Stimulated activated CD4-positive, alpha-beta T cell treated with anti-CD3 and anti-CD28 coated beads, Interleukin-4, amount 100 ng/mL, for 4 hours (primary cell): ENCODE data around the gene FHAD1.
"Not testable (repeated sequence)": the region's sequence is repeated elsewhere in the genome, so short reads cannot be mapped to it uniquely, and the experiment has no call there.

Experiments
- DNase-seq, 2 experiments: peaks; one replicate each; pipeline ENCODE4 v3.0.0-alpha.2; 2020

The FHAD1 gene

GRCh38 chr1:15424146-15424667 is 177.2 kb downstream of the FHAD1 start:
- DNase-seq: no peak

GRCh38 chr1:15424981-15425380 is 178.0 kb downstream of the FHAD1 start:
- no peak for DNase-seq

GRCh38 chr1:15425521-15425920 is 178.5 kb downstream of the FHAD1 start:
- no peak for DNase-seq

GRCh38 chr1:15425958-15426357 is 178.9 kb downstream of the FHAD1 start:
- DNase-seq: no peak

GRCh38 chr1:15426492-15427279 is 179.7 kb downstream of the FHAD1 start:
- DNase-seq: no peak

- no peak for DNase-seq
Observed at GRCh38 chr1:15427280-15427666, 180.2 kb downstream of the FHAD1 start.

GRCh38 chr1:15428252-15428651 is 181.2 kb downstream of the FHAD1 start:
- DNase-seq: not testable (repeated sequence)

- no peak for DNase-seq
Observed at GRCh38 chr1:15428815-15429435, 181.9 kb downstream of the FHAD1 start.

GRCh38 chr1:15429701-15430149 is 182.7 kb downstream of the FHAD1 start:
- DNase-seq: no peak

GRCh38 chr1:15430787-15431570 is 184.0 kb downstream of the FHAD1 start:
- peak; percentile 53 to 75 for DNase-seq

GRCh38 chr1:15431571-15431948 is 184.5 kb downstream of the FHAD1 start:
- DNase-seq: no peak

GRCh38 chr1:15432324-15432723 is 185.3 kb downstream of the FHAD1 start:
- no peak for DNase-seq

GRCh38 chr1:15433471-15433870 is 186.4 kb downstream of the FHAD1 start:
- DNase-seq: no peak

- DNase-seq: not testable (repeated sequence)
Observed at GRCh38 chr1:15434739-15435138, 187.7 kb downstream of the FHAD1 start.

GRCh38 chr1:15435239-15436077 is 188.4 kb downstream of the FHAD1 start:
- no peak for DNase-seq

- DNase-seq: no peak
Observed at GRCh38 chr1:15436881-15437442, 189.9 kb downstream of the FHAD1 start.

- DNase-seq: no peak
Observed at GRCh38 chr1:15439325-15439724, 192.3 kb downstream of the FHAD1 start.

GRCh38 chr1:15440357-15440756 is 193.3 kb downstream of the FHAD1 start:
- DNase-seq: no peak

GRCh38 chr1:15441247-15441646 is 194.2 kb downstream of the FHAD1 start:
- DNase-seq: no peak

GRCh38 chr1:15442119-15442518 is 195.1 kb downstream of the FHAD1 start:
- DNase-seq: no peak

- no peak for DNase-seq
Observed at GRCh38 chr1:15442759-15443158, 195.7 kb downstream of the FHAD1 start.

- no peak for DNase-seq
Observed at GRCh38 chr1:15443281-15443680, 196.3 kb downstream of the FHAD1 start.
